A549 treated with ZK216348 at 1 μM for 4 hours (cell line): ENCODE measurements around the gene SLFN5. TPM values are rescaled to one million over a fixed set of nuclear protein-coding genes. Genes with fewer than 3 reads are reported as not detected.

Source experiments
- total RNA-seq: library from RNA; stranded (reverse); fragments of 200-300 nt; extraction: Qiagen RNA extraction; gene quantifications from 5 replicates; pipeline ENCODE4 v1.2.3, GENCODE V29; 2022; ENCODE audit warnings: low read depth

The SLFN5 gene
- total RNA-seq: 2.2 to 3.7 TPM (median 2.8 TPM) in 5 replicates

GRCh38 chr17:35242805-35243560, at the start of gene SLFN5:
Gene SLFN5, plus strand, starts transcription at chr17:35243072. Its CDS starts 15,619 bp downstream, at chr17:35258691.

DNA sequence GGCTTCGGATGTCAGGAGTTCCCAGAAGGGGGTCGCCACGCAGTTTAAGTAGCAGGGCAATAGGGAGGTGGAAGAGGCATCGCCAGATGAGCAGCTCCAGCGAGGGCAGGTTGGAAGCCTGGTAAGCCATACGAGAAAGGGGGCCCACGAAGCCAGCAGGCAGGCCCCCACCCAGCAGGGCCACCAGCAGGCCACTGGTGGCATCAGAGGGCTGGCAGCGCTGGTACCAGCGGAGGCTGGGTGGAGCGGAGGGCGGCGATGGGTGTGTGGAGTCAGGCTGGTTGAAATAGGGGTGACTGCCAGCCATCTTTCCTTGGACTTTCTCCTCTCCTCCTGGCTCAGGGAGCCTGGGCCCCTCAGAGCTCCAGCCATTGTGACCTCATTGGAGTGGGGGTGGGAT, 48.9 kb upstream of the SLFN5 start, which contains the start of gene SLC35G3:
SLC35G3 (minus strand) TSS at position 393 of the 400 bp plus-strand sequence; CDS start at position 307, 86 bp downstream.

Other genes starting within 250 kb of the SLFN5 start
- 44.3 to 58.0 TPM (median 51.1 TPM) in 5 replicates for gene RFFL, start 179.4 kb upstream of the SLFN5 start, total RNA-seq
- 20.6 to 33.4 TPM (median 27.8 TPM) in 5 replicates for gene RAD51D, start 123.2 kb upstream of the SLFN5 start, total RNA-seq
- 0.11 TPM in 1 of 5 replicates, not detected in the others for gene FNDC8, start 121.5 kb upstream of the SLFN5 start, total RNA-seq
- gene NLE1, start 100.8 kb upstream of the SLFN5 start, total RNA-seq: 26.5 to 40.5 TPM (median 37.2 TPM) in 5 replicates
- gene UNC45B, start 95.3 kb upstream of the SLFN5 start, total RNA-seq: not detected in 5 replicates
- gene SLC35G3, start 48.7 kb upstream of the SLFN5 start, total RNA-seq: not detected in 5 replicates
- 5.4 to 6.7 TPM (median 5.6 TPM) in 5 replicates for gene SLFN11, start 130.5 kb downstream of the SLFN5 start, total RNA-seq
- gene SLFN12, start 189.4 kb downstream of the SLFN5 start, total RNA-seq: 0.14 to 0.27 TPM in 2 of 5 replicates, not detected in the others
- 2.2 to 5.8 TPM (median 5.0 TPM) in 5 replicates for gene SLFN13, start 205.7 kb downstream of the SLFN5 start, total RNA-seq